OCI-LY1 (cell line): ENCODE measurements around the gene SRSF2.

Experiments used
- H2AFZ ChIP-seq: fragments of 200-600 bp; sonication (generic), shearing (Covaris generic); 2 replicates; pipeline ENCODE4 v1.6.0; 2014; ENCODE audit warnings: antibody characterized with exemption, mild to moderate bottlenecking, low read length
- H3F3A ChIP-seq: fragments of 200-600 bp; sonication (generic), shearing (Covaris generic); 2 replicates; pipeline ENCODE4 v1.6.0; 2014; ENCODE audit warnings: mild to moderate bottlenecking, antibody characterized with exemption, low read length, moderate library complexity; ENCODE audit not compliant: insufficient read depth
- H3K27ac ChIP-seq: fragments of 200-600 bp; sonication (generic); 2 replicates; pipeline ENCODE4 v1.5.1; 2014; ENCODE audit warnings: low read length, mixed run types, mild to moderate bottlenecking, low read depth; ENCODE audit not compliant: poor library complexity, severe bottlenecking
- H3K27me3 ChIP-seq: fragments of 200-600 bp; sonication (generic); 2 replicates; pipeline ENCODE4 v1.6.0; 2014; ENCODE audit warnings: antibody characterized with exemption, mild to moderate bottlenecking, low read length, moderate library complexity; ENCODE audit not compliant: insufficient read depth
- H3K36me3 ChIP-seq: fragments of 200-600 bp; sonication (generic); 2 replicates; pipeline ENCODE4 v1.6.1; 2014; ENCODE audit warnings: mild to moderate bottlenecking, antibody characterized with exemption, low read length, moderate library complexity, mixed read lengths; ENCODE audit not compliant: insufficient read depth
- H3K4me1 ChIP-seq: fragments of 200-600 bp; sonication (generic); 2 replicates; pipeline ENCODE4 v1.5.1; 2014; ENCODE audit warnings: mild to moderate bottlenecking, low read length, moderate library complexity; ENCODE audit not compliant: insufficient read depth, severe bottlenecking
- H3K4me2 ChIP-seq: fragments of 200-600 bp; sonication (generic), shearing (Covaris generic); 2 replicates; pipeline ENCODE4 v1.6.1; 2014; ENCODE audit warnings: low read length
- H3K4me3 ChIP-seq: fragments of 200-600 bp; sonication (generic); 2 replicates; pipeline ENCODE4 v1.5.1; 2014; ENCODE audit warnings: low read length, low read depth, mild to moderate bottlenecking, mixed read lengths; ENCODE audit not compliant: poor library complexity, severe bottlenecking
- H3K79me2 ChIP-seq: fragments of 200-600 bp; shearing (Covaris generic); 2 replicates; pipeline ENCODE4 v1.6.1; 2016; ENCODE audit warnings: mixed run types, low read length, mixed read lengths; ENCODE audit not compliant: insufficient read depth
- H3K9ac ChIP-seq: fragments of 200-600 bp; sonication (generic), shearing (Covaris generic); 2 replicates; pipeline ENCODE4 v1.6.1; 2014; ENCODE audit warnings: mild to moderate bottlenecking, low read length, mixed read lengths
- H3K9me2 ChIP-seq: fragments of 200-600 bp; sonication (generic), shearing (Covaris generic); 2 replicates; pipeline ENCODE4 v1.6.1; 2014; ENCODE audit warnings: low read depth, mild to moderate bottlenecking, low read length, mixed read lengths
- H3K9me3 ChIP-seq: fragments of 200-600 bp; shearing (Covaris generic); 2 replicates; pipeline ENCODE4 v1.6.1; 2014; ENCODE audit warnings: low read length, mixed read lengths
- H4K20me1 ChIP-seq: fragments of 200-600 bp; sonication (generic), shearing (Covaris generic); 2 replicates; pipeline ENCODE4 v1.6.0; 2016; ENCODE audit warnings: mild to moderate bottlenecking, low read length; ENCODE audit not compliant: insufficient read depth
- CTCF ChIP-seq: fragments of 200-600 bp; sonication (generic), shearing (Covaris generic); IDR thresholded peaks from 2 replicates; pipeline ENCODE4 v1.5.1; 2017; ENCODE audit warnings: mild to moderate bottlenecking, antibody characterized with exemption, low read length, moderate library complexity, mixed read lengths
- EZH2 ChIP-seq: fragments of 200-600 bp; sonication (generic), shearing (Covaris generic); IDR thresholded peaks from 2 replicates; pipeline ENCODE4 v1.8.0; 2017; ENCODE audit warnings: borderline replicate concordance, mixed run types, mild to moderate bottlenecking, antibody characterized with exemption, low read length, moderate library complexity, mixed read lengths

SRSF2 gene

GRCh38 chr17:76735586-76736348 is 1.4 kb downstream of the SRSF2 start:
- H3K4me2 ChIP-seq = peak overlapping the region; percentile 89
- no peaks in the 10 kb centered on the region for H3K9me2 ChIP-seq
- peaks cover 43% of the 10 kb centered on the region for H3K79me2 ChIP-seq
- H3K27me3 ChIP-seq = no peaks in the 10 kb centered on the region
- H3K9me3 ChIP-seq = no peaks in the 10 kb centered on the region
- H3K9ac ChIP-seq = peak overlapping the region; percentile 100
- H3K4me1 ChIP-seq = peaks cover 67% of the 10 kb centered on the region
- TF ChIP-seq CTCF (no peak), EZH2 (no peak)
- peaks cover 31% of the 10 kb centered on the region for H3F3A ChIP-seq
- peaks cover 60% of the 10 kb centered on the region for H3K36me3 ChIP-seq
- peak overlapping the region; percentile 96 for H3K27ac ChIP-seq
- H3K4me3 ChIP-seq = peak overlapping the region; percentile 96
- no peaks in the 10 kb centered on the region for H4K20me1 ChIP-seq
- no peak overlapping the region for H2AFZ ChIP-seq

- no peaks in the 10 kb centered on the region for H3K27me3 ChIP-seq
- H4K20me1 ChIP-seq = no peaks in the 10 kb centered on the region
- peak overlapping the region; percentile 96 for H3K27ac ChIP-seq
- H3K9ac ChIP-seq = peak overlapping the region; percentile 100
- peaks cover 60% of the 10 kb centered on the region for H3K4me1 ChIP-seq
- H3K9me3 ChIP-seq = no peaks in the 10 kb centered on the region
- H3K36me3 ChIP-seq = peaks cover 65% of the 10 kb centered on the region
- H3F3A ChIP-seq = peaks cover 31% of the 10 kb centered on the region
- H2AFZ ChIP-seq = no peak overlapping the region
- TF ChIP-seq CTCF (no peak), EZH2 (no peak)
- peak overlapping the region; percentile 96 for H3K4me3 ChIP-seq
- no peaks in the 10 kb centered on the region for H3K9me2 ChIP-seq
- H3K79me2 ChIP-seq = peaks cover 43% of the 10 kb centered on the region
- peak overlapping the region; percentile 89 for H3K4me2 ChIP-seq
Measured at GRCh38 chr17:76735006-76735405, 2.1 kb downstream of the SRSF2 start.

GRCh38 chr17:76734080-76734840 is 2.9 kb downstream of the SRSF2 start:
- no peaks in the 10 kb centered on the region for H3K9me2 ChIP-seq
- H3K27ac ChIP-seq = peak overlapping the region; percentile 96
- peaks cover 71% of the 10 kb centered on the region for H3K36me3 ChIP-seq
- TF ChIP-seq CTCF (no peak), EZH2 (no peak)
- H3K9me3 ChIP-seq = no peaks in the 10 kb centered on the region
- H3K27me3 ChIP-seq = no peaks in the 10 kb centered on the region
- peaks cover 59% of the 10 kb centered on the region for H3K4me1 ChIP-seq
- H3F3A ChIP-seq = peaks cover 31% of the 10 kb centered on the region
- peak overlapping the region; percentile 100 for H3K9ac ChIP-seq
- H2AFZ ChIP-seq = no peak overlapping the region
- H3K79me2 ChIP-seq = peaks cover 43% of the 10 kb centered on the region
- peak overlapping the region; percentile 96 for H3K4me3 ChIP-seq
- peak overlapping the region; percentile 89 for H3K4me2 ChIP-seq
- H4K20me1 ChIP-seq = no peaks in the 10 kb centered on the region
